Stimulated activated CD4-positive, alpha-beta T cell treated with anti-CD3 and anti-CD28 coated beads, Interleukin-12 subunit alpha, Interleukin-12 subunit beta, amount 100 ng/mL, for 48 hours (primary cell): ENCODE measurements around the gene LTBP4.

Experiments used
- DNase-seq, 3 donors: peaks; one replicate each; pipeline ENCODE4 v3.0.0-alpha.2; 2020; ENCODE audit warnings: low read depth in 2 of 3, low spot score in 1 of 3

The LTBP4 gene

DNA sequence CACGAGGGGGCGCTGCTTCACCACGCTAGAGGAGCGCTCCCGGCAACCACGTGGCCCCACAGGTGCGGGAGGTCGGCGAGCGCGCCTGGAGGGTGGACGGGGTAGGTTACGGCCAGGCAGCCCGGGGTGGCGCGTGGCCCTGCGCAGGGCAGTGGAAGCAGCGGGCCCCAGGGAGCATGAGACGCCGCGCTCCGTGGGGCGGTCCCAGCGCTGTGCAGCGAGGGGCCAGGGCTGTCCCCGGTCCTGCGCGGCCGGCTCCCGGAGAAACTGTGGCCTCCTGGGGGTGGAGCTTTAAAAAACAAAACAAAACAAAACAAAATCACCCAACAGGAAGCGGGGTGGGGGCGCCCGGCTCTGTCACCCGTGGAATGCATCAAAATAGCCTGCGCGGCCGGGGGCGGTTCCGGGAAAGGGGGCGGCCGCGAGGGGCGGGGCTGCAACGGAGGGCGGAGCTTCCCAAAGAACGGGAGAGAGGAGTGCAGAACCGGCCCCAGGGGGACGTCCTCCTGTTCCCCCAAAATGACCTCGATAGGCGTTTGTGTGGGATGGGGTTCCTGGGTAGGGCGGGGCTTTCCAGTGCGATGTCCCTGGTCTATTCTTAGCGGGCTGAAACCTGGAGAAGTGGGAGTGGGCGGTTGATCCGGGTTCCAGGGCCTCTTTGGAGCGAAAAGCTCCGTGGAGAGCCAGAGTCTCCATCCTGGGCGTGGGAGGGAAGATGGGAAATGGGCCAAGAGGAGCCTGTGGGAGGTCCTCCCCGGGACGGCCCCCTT, 61.9 kb downstream of the LTBP4 start:
- peak; percentile 84 to 92 (median 88) for DNase-seq

- peak in 1 of 3 donors; percentile 14 for DNase-seq
Observed at GRCh38 chr19:40663695-40664692, 62.8 kb downstream of the LTBP4 start.

DNA sequence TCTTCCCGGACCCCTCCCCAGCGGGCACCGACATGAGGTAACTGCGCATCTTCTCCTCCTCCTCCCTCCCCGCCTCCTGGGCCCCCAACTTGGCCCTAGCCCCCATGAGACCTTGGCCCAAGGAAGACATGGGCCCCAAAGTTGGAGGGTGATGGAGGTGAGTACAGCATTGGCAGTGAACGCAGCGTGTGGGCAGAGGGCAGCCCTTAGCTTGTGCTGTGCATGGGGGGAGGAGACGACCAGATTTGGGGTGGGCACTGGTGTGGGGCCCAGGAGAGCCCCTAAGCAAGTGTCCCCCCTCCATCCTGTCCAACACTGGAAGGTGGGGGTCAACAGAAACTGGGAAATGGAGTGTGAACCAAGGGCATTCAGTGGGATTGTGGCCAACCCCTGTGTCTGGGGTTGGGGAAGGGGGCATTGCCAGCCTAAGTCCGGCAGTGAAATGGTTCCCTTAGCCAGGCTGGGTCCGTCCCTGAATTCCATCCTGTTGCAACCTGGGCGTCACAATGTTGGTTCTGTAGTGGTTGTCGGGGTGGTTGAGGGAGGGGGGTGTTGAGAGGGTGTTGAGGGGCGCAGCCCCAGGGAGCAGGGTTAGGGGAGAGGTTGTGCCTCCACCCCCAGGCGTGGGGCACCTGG, 65.8 kb downstream of the LTBP4 start:
- no peak for DNase-seq

DNA sequence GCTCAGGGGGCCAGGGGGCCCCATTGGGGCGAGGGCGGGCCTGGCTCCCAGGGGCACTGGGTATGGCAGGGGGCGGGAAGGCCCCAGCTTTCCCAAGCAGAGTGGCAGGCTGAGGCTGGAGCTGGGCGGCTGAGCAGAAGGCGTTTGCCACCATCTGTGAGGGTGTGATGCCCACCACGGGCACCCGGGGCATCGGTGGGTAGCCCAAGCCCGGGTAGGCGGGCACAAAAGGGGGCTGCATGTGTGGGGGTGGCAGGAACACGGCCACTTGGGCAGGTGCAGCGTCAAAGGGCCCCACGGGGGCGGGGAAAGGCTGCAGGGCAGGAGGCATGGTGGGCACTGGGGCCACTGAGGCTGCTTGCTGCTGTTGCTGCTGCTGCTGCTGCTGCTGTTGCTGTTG, 66.4 kb downstream of the LTBP4 start:
- DNase-seq = no peak

DNA sequence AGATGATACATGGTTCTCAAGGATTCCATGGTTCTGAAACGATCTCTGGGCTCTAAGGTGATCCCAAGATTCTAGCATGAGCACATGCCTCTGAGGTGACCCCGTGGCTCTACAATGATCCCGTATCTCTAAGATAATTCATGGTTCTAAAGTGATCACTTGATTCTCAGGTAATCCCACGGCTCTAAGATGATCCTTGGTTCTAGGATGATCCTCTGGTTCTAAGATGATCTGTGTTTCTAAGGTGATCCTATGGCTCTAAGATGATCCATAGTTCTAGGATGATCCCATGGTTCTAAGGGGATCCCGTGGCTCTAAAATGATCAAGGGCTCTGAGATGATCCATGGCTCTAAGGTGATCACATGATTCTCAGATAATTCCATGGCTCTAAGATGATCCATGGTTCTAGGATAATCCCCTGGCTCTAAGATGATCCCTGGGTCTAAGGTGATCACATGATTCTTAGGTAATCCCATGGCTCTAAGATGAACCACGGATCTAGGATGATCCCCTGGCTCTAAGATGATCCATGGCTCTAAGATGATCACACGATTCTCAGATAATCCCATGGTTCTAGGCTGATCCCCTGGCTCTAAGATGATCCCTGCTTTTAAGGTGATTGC, 67.9 kb downstream of the LTBP4 start:
- DNase-seq = no peak

DNA sequence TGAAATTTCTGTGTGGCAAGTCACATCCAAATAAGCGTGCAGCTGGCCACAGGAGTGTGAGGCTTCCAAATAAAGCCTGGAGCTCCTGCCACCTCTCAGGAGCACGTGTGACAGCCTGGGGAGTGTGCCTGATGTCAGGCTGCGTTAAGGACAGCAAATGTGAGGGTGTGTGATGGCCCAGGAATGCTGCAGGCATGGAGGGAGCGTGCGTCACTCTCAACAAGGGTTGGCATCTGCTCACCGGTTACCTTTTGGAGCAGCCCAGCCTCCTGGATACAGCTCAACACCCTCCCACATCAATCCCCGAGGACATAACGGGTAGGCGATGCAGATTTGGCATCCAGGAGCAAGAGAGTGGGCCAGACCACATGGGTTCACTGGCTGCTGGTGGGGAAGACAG, 70.2 kb downstream of the LTBP4 start:
- no peak for DNase-seq

DNA sequence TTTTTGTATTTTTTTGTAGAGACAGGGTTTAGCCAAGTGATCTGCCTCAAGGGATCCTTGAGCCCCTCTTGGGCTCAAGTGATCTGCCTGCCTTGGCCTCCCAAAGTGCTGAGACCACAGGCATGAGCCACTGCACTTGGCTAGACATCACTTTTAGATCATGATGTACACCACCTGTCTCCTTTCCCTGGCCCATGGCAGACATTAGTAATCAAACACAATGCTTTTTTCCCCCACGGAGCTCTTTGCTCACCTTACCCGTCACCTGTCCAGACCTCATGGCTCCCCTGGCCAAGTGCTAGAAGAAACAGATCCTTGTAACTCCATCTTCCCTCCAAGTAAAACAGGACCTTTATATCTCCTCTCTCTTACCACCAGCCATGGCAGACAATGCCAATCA, 70.9 kb downstream of the LTBP4 start:
- DNase-seq = no peak

DNA sequence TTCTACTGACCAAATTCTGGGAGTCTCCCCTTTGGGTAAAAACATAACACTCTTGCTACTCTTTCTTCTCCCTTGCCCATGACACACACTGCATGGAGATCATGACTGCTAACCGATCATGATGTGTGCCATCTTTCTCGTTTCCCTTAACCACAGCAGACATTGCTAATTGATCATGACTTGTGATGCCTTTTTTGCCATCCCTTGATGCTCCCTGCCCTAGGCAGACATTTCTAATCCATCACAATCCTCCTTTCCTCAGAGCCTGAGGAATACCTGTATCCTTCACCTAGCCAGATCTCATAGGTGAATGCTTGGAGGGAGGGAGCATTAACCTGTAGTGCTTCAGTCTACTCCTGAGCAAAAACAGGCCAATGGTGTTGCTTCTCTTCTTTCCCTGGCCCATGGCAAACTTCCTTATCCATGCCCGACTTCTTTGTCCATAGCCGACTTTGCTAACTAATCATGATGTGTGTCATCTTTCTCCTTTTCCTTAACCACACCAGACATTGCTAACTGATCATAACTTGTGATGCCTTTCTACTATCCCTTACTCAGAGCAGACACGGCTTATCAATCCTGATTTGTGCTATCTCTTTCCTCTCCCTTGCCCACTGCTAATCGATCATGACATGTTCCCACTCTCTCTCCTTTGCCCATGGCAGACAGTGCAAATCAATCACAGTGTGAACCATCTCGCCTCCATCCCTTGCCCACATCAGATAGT, 71.6 kb downstream of the LTBP4 start:
- no peak for DNase-seq

DNA sequence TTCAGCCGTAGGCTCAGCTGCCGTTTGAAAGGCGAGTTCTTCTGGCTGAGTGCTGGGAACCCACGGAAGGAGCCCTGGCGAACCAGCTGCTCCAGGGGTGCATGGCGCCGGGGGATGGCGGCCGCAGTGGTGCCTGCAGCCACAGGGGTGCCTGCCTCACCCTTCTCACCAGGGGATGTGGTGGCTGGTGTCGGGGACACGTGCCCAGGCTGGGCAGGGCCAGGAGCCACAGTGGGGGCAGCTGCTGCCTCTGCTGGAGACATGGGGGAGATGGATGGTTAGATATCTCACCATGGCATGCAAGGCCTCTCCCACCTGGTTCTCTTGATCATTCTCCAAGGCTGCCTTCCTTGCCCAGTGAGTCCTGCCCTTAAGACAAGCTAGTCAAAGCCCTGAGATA, 72.2 kb downstream of the LTBP4 start:
- no peak for DNase-seq

DNA sequence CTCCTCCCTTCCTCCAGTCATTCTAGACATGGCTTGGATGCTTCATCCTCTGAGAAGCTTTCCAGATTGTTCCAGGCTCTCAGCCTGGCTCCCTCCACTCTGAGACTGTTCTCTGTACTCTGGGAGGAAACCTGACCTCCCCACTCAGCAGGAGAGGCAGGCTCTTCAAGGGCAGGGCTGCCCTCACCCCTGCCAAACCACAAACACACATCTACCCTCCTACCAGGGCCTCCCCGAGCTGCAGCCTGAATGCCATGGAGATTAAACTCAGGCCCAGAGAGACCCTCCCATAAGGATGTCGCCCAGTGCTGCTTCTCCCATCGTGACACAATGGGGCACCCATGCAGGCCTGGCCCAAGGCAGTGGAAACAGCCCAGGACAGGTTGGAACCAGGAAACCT, 73.1 kb downstream of the LTBP4 start:
- DNase-seq = no peak

DNA sequence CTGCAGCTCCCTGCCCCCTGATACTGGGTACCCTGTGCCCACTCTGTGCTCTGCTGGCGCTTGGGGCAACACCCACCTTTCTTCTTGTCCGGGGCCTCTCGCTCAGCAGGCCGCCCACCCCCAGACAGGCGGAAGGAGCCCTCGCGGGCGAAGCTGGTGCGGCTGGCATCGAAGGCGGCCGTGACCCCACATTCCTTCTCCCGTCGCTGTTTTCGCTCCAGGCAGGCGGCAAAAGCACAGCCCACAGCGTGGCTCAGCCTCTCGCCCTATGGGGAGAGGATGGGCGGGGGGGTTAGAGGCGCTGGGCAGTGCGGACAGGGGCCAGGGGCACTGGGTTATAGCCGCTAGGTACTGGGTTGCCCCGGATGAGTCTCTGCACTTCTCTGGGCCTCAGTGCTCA, 76.0 kb downstream of the LTBP4 start:
- DNase-seq = no peak
